Effector CD8-positive, alpha-beta T cell (primary cell): ENCODE data around the gene NPHP3.
"Not testable (repeated sequence)": the region's sequence is repeated elsewhere in the genome, so short reads cannot be mapped to it uniquely, and the experiment has no call there.

Source experiments
- DNase-seq: peaks from one replicate; lab custom pipeline; 2025; lab: John Stamatoyannopoulos, UW
- total RNA-seq, 4 experiments: gene quantifications; one replicate each; lab custom pipeline; 2026; lab: John Stamatoyannopoulos, UW

NPHP3 gene, protein sequence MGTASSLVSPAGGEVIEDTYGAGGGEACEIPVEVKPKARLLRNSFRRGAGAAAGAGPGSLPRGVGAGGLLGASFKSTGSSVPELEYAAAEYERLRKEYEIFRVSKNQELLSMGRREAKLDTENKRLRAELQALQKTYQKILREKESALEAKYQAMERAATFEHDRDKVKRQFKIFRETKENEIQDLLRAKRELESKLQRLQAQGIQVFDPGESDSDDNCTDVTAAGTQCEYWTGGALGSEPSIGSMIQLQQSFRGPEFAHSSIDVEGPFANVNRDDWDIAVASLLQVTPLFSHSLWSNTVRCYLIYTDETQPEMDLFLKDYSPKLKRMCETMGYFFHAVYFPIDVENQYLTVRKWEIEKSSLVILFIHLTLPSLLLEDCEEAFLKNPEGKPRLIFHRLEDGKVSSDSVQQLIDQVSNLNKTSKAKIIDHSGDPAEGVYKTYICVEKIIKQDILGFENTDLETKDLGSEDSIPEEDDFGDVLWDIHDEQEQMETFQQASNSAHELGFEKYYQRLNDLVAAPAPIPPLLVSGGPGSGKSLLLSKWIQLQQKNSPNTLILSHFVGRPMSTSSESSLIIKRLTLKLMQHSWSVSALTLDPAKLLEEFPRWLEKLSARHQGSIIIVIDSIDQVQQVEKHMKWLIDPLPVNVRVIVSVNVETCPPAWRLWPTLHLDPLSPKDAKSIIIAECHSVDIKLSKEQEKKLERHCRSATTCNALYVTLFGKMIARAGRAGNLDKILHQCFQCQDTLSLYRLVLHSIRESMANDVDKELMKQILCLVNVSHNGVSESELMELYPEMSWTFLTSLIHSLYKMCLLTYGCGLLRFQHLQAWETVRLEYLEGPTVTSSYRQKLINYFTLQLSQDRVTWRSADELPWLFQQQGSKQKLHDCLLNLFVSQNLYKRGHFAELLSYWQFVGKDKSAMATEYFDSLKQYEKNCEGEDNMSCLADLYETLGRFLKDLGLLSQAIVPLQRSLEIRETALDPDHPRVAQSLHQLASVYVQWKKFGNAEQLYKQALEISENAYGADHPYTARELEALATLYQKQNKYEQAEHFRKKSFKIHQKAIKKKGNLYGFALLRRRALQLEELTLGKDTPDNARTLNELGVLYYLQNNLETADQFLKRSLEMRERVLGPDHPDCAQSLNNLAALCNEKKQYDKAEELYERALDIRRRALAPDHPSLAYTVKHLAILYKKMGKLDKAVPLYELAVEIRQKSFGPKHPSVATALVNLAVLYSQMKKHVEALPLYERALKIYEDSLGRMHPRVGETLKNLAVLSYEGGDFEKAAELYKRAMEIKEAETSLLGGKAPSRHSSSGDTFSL (N-terminal part only)
- 10.4 to 35.5 (median 18.7) reads per million in 4 experiments for total RNA-seq

DNA sequence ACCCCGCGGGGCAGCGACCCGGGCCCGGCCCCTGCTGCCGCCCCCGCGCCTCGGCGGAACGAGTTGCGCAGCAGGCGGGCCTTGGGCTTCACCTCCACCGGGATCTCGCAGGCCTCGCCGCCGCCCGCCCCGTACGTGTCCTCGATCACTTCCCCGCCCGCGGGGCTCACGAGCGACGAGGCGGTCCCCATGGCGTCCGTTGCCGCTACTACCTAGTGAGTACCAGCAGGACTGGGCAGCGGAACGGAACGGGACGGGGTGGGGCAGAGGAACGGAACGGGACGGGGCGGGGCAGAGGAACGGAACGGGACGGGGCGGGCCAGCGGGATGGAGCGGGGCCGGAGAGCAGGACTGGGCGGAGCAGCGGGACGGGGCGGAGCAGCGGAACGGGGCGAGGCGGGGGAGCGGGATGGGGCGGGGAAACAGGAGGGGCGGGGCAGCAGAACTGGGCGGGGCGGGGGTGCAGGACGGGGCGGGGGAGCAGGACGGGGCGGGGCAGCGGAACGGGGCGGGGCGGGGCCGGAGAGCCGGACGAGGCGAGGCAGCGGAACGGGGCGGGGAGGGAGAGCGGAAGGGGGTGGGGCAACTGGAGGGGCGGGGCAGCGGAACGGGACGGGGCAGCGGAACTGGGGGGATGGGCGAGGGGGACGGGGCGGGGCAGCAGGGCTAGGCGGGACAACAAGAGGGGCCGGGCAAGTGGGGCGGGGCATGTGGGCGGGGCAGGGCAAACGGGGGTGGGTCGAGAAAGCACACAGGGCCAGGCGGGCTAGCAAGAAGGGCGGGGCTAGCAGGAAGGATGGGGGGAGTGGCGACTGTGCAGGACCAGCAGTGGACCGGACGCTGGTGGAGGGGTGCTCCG is at the start of gene NPHP3:
NPHP3 (minus strand) TSS at position 245 of the 859 bp plus-strand sequence; CDS start at position 191, 54 bp downstream.
- peak; percentile 93 for DNase-seq

DNA sequence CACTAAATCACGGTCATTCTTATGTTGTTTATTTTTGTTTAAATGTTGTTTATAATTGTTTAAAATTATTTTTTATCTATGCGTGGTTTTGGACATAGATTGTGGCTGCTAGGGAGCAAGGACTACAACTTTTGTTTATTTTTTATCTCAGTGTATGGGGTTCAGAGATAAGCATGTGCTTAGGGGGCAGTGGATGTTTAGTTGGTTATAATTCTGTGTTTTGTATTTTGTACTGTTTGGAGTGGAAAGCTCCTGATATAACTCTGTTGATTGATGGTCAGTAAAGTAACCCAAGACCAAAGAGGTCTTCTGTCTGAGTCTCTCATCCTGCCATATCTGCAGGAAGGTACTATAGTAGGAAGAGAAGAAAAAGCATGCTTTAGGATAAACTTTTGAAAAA is 36.5 kb upstream of the NPHP3 start:
- no peak for DNase-seq

GRCh38 chr3:132756108-132756650 is 34.0 kb upstream of the NPHP3 start:
- DNase-seq: no peak

DNA sequence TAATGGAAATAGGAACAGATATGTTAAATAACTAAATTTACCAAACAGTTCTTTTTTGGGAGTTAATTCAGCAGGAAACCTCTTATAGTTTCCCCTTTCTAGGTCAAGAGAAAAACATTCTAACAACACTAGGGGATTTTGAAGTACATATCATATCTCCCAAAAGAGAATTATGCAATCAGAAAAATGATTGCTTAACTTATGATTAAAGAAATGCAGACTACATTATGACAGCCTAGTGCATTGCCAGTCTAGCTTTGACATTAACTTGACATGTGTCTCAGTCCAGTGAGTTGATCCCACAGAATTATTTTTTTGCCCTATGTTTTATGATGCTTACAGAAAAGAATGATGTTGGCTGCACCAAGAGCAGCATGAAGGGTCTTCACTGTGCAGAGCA is 31.7 kb upstream of the NPHP3 start:
- no peak for DNase-seq

- no peak for DNase-seq
Observed at GRCh38 chr3:132749786-132750185, 27.6 kb upstream of the NPHP3 start.

GRCh38 chr3:132746720-132747119 is 24.5 kb upstream of the NPHP3 start:
- DNase-seq: not testable (repeated sequence)

- no peak for DNase-seq
Observed at GRCh38 chr3:132738314-132738713, 16.1 kb upstream of the NPHP3 start.

- no peak for DNase-seq
Observed at GRCh38 chr3:132735589-132735988, 13.4 kb upstream of the NPHP3 start.

GRCh38 chr3:132730891-132731580 is 8.8 kb upstream of the NPHP3 start:
- no peak for DNase-seq

- DNase-seq: no peak
Observed at GRCh38 chr3:132726341-132726823, 4.2 kb upstream of the NPHP3 start.

GRCh38 chr3:132723024-132723950 is 1.1 kb upstream of the NPHP3 start:
- no peak for DNase-seq

GRCh38 chr3:132721479-132722164 is 587 bp downstream of the NPHP3 start:
- DNase-seq: peak; percentile 46

GRCh38 chr3:132720228-132720627 is 2.0 kb downstream of the NPHP3 start:
- no peak for DNase-seq

GRCh38 chr3:132716372-132716771 is 5.8 kb downstream of the NPHP3 start:
- no peak for DNase-seq

DNA sequence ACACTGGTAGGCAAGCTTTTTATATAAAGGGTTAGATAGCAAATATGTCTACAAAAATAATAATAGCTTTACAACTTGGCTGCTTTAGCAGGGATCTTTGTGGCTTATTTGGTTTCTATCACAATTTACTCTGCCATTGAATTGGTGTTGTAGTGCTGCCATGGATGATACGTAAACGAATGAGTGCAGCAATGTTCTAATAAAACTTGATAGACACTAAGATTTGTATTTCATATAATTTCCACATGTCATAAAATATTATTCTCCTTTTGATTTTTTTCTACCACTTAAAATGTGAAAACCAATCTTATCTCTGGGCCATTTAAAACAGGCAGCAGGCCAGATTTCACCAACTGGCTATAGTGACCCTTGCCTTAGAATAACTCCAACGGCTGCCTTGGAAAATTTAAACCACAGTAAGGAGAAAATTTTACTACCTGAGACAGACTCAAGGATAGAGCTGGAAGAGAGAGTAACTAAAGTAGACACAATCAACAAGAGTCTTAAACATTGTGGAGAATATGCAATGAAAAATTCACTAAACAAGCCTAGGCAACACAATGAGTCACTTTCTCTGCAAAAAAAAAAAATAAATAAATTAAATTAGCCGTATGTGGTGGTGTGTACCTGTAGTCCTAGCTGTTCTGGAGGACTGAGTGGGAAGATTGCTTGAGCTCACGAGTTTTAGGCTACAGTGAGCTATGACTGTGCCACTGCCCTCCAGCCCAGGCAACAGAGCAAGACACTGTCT is 8.1 kb downstream of the NPHP3 start:
- no peak for DNase-seq

DNA sequence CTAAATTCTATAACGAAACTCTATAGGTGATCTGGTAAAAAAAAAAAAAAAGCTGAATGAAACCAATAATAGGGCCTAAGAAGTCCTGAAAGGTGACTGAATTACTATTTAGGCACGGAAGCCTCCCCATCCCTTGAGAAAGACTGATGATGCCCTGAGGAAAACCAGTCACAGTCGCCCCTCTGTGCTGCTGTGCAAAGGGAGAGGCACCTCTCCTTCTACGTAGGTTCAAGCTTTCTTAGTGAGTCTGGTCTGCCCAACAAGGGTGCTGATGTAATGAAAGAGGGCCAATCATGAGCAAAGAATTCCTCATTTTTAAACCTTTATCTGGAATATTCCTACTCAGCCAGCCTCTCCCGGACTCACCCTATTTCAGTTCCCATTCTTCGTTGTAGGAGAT is 11.9 kb downstream of the NPHP3 start:
- DNase-seq: no peak

- DNase-seq: no peak
Observed at GRCh38 chr3:132709761-132710160, 12.4 kb downstream of the NPHP3 start.
